GM11168 (cell line): Measurements from ENCODE around the gene CDKN2A.

ENCODE experiments used
- in situ Hi-C: fragments of 300-500 bp; cut with MboI; formaldehyde crosslinking; loops from one replicate; pipeline ENCODE4 v1.12.0; 2022; ENCODE audit warnings: low sequenced_read_pairs; ENCODE audit not compliant: unreplicated experiment

CDKN2A gene

DNA sequence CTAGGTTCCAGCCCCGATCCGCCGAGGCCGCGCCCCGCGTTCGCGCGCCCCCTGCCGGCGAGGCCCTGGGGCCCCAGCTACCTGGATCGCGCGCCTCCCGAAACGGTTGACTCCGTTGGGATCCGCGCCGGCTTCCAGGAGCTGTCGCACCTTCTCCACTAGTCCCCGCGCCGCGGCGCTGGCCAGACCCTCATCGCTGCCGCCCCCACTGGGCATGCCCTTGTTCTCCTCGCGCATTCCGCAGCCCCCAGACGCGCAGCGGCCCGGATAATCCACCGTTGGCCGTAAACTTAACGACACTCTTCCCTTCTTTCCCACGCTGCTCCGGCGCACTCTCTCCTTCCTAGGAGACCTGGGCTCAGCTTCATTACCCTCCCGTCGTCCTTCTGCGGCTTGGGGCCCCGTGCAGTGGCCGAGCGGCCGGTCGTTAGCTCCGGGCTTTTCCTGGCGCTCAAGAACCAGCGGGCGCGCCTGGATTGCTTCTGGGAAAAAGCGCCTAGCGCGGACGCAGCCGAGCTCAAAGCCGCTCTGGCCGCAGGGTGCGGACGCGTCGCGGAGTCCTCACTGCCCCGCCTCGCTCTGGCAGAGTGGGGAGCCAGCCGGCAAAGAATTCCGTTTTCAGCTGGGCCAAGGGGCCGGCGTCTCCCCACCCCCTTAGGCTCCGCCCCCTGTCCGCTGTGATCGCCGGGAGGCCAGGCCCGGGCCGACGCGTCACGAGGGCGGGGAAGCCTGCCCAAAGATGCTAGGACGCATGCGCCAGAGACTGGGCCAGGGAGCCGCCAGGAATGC is 14.7 kb upstream of the CDKN2A start, which contains the start of gene CDKN2B:
Gene CDKN2B (minus strand): TSS at position 589 of the 789 bp plus-strand sequence. CDS start 352 bp downstream, at position 237.
- in situ Hi-C loops: loop anchor here (25.0 kb wide), 1 partner anchor 197 kb away; the partner anchor contains the start of gene MTAP

DNA sequence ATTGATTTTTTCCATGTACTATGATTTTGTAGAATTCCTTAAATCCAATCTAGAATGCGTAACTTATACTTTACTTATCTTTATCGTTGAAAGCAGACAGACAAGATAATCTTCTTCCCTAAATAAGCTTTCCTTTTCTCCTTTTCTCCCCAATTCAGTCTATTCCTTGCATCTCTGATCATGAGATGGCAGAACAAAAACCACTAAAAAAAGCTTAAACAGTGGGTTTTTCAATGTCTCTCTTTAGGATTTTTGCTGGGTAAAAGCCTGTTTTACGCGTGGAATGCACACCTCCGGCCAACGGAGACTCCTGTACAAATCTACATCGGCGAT is 14.2 kb upstream of the CDKN2A start:
- in situ Hi-C loops: loop anchor here (25.0 kb wide), 1 partner anchor 196 kb away; the partner anchor contains the start of gene MTAP

DNA sequence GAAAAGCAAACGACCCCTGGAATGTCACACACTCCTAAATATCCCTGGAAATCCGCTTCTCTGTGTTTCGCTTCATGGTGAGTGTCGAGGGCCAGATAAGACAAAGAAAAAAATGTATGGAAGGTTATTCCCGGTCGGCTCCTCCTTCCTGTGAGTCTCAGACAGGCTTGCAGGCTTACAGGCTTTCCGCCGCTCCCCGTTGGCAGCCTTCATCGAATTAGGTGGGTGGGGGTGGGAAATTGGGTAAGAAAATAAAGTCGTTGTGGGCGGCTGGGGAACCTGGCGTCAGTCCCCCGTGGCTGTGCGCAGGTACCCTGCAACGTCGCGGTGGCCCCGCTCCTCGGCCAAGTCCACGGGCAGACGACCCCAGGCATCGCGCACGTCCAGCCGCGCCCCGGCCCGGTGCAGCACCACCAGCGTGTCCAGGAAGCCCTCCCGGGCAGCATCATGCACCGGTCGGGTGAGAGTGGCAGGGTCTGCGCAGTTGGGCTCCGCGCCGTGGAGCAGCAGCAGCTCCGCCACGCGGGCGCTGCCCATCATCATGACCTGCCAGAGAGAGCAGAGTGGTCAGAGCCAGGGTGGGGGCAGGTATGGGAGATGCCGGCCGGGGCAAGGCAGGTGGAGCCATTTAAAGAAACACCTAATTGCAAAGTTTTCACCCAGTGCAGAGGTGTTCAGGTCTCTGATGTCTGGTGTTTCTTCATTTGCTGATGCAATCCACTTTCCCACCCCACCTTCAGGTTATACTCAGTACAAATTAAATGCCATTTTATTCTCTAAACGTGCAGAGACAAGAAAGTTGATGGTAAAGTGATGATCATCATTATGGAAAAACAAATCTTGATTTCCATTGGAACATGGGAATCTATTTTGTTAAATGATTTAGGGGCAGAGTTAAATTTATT is 11.8 kb upstream of the CDKN2A start:
- in situ Hi-C loops: loop anchor here (25.0 kb wide), 1 partner anchor 194 kb away; the partner anchor contains the start of gene MTAP

DNA sequence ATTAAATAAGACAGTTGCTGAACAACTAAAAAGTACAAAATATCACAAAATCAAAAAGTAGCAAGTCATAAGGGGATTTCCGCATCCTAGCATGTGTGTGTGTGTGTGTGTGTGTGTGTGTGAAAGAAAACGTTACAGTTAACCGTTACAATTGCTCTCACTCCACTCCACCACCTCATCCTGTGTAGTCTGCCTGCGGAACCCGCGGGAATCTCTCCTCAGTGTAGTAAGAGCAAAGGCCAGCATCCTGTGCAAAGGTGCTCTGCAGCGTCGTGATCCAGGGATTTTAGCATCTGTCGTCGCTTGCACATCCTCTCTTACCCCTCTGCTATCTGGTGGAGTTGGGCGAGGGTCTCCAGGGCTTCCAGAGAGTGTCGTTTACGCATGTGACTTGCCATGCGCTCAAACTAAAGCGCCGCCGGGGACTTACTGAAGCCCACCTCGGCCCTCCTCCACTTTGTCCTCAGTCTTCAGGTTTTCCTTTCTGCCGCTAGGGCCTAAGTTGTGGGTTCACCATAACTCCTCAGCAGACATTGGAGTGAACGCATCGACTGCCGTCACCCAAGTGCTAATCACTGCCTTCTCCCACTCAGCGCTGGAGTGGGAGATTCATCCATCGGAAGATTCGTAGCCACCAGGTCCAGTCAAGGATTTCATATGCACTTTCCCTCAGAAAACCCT is 11.0 kb upstream of the CDKN2A start:
- in situ Hi-C loops: loop anchor here (25.0 kb wide), 1 partner anchor 193 kb away; the partner anchor contains the start of gene MTAP

DNA sequence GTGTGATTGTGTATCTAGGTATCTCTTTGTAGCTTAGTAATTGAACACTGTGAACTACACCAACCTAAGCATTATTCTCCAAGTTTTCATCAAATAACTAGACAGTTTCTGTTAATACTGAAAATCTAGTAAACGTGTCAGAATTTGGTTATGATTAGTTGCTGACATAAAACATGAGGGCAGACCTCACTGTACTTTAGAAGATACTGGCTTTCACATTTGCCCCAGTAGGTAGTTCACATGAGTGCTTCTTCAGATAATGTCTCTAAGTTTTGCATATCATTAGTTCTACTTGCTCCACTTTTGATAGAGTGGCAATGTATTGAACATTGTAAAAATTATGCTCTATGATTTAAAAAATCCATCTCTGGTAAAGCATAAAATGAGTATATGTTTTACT is 7.8 kb upstream of the CDKN2A start:
- in situ Hi-C loops: loop anchor here (25.0 kb wide), 1 partner anchor 190 kb away; the partner anchor contains the start of gene MTAP

DNA sequence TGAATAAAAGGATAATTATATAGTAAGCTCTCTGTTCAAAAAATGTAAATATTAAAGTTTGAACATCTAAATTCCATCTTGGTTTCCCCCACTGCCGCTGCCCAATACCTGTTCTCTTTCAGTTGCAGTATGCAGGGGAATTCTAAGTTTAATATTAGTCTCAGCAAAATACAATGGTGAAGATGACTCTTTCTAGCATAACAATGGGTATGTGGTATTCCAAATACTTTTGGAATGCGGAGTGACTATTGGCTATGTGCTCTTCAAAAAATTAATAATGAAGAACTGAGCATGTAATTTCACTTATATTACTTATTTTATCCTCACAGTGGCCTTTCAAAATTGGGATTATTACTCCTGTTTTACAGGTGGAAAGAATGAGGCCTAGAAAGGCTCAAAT is 3.8 kb upstream of the CDKN2A start:
- in situ Hi-C loops: no loop called here

DNA sequence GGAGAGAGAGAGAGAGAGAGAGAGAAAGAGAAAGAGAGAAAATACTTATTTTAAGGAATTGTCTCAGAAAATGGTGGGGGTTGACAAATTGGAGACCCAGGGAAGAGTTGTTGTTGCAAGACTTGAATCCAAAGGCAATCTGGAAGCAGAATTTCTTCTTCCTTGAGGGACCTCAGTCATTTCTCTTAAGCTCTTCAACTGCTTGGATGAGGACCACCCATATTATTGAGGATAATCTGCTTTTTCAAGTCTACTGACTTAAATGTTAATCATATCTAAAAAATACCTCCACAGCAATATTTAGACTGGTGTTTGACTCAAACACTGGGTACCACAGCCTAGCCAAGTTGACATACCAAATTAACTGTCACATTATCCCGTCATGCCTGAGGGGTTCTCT is 3.3 kb upstream of the CDKN2A start:
- in situ Hi-C loops: no loop called here

DNA sequence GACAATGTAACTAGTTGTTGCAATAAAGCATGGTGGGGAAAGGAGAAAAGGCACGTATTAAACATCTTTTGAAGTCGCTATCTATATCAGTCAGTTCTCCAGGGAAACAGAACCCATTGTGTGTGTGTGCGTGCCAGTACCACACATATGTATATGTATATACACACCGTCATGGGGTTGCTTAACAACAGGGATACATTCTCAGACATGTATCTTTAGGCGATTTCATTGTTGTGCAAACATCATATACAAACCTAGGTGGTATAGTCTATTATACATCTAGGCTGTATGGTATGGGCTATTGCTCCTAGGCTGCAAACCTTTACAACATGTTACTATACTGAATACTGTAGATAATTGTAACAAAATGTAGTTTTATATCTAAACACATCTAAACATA is 2.7 kb upstream of the CDKN2A start:
- in situ Hi-C loops: no loop called here

DNA sequence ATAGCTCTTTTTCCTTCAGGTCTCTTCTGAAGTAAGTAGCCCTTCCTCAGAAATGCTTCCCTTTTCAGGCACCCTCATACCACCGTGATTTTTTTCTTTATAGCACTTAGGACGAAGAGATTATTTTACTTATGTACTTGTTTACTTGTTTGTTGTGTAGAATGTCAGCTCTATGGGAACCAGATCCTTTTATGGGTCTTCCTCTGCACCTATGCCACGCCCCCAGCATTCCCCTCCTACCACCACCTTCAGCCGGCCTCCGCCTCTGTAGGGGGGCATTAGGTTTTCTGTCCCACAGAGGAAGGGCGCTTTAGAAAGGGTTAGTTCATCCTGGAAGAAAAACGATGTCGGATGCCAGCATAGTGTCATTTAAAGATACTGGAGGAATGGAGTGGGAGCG is 2.2 kb upstream of the CDKN2A start:
- in situ Hi-C loops: no loop called here

DNA sequence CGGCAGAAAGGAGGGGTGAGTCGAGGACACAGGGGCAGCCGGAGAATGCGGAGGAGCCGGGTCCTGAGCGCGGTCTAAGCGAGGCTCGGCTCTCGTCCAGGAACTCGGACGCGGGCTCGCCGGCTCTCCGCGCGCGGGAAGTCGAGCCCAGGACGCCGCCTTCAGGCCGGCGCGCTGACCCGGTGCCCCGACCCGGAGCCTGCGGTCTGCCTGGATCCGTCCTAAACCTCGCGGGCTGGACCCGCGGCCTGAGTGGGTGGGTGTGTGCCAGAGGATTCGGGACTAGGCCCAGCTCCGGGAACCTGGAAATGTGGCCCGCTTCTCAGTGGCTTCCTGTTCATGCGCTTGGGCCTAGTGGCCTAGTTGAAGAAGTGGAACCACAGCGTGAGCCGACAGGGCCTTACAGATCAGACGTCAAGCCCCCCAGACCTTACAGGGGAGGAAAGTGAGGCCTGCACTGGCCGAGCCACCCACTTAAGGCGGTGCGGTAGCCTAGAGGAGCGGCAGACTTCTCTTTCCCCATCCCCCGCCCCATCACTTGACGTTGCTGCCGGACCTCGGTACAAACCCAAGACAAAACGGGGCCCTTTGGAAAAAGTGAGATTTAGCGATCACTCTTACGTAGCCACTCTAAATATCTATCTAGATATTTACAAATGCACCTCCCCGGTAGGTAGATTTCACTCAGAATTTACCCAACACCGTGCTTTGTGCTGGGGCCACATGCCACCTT is 1.6 kb upstream of the CDKN2A start:
- in situ Hi-C loops: no loop called here

DNA sequence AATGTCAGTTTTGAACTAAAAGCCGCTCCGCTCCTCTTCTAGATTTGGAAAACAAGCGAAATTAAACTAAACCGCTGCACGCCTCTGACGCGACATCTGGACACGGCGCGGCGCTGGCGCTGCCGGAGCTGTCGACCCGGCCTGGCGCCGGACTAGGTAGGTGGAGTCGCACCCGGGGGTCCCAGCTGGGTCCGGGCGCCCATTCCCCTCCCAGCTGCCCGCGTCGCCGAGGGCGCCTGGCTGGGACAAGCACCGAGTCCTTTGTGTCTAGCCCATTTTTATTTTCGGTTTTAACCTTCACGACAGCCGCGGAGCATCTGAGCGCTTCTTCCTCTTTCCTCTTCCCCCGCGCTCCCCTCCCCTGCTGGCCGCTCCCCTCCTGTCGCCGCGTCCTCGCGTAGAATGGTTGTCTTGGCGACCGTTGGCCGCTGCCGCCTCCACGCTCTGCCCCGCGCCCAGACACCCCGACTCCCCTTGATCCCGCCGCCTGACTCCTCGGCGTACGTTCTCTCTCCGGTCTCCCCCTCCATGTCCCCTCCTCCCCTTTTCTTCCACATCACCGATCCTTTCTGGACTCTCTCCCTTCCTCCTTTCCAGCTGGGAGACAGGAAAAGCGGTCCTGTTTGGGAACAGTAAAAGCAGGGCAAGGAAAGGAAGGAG is 944 bp upstream of the CDKN2A start:
- in situ Hi-C loops: no loop called here

DNA sequence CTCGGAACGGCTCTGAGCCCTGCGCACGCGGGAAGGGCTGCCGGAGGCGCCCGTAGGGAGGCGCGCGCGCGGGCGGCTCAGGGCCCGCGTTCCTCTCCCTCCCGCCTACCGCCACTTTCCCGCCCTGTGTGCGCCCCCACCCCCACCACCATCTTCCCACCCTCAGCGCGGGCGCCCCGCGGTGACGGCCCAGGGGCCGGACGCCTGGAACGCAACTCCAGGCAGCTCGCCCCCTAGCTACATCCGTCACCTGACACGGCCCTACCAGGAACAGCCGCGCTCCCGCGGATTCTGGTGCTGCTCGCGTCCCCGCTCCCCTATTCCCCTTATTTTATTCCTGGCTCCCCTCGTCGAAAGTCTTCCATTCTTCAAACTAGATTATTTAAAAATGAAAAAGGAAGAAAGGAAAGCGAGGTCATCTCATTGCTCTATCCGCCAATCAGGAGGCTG is 389 bp upstream of the CDKN2A start, which contains the start of gene CDKN2B-AS1:
Gene CDKN2B-AS1 (plus strand): TSS at position 236 of the 450 bp plus-strand sequence.
- in situ Hi-C loops: no loop called here

DNA sequence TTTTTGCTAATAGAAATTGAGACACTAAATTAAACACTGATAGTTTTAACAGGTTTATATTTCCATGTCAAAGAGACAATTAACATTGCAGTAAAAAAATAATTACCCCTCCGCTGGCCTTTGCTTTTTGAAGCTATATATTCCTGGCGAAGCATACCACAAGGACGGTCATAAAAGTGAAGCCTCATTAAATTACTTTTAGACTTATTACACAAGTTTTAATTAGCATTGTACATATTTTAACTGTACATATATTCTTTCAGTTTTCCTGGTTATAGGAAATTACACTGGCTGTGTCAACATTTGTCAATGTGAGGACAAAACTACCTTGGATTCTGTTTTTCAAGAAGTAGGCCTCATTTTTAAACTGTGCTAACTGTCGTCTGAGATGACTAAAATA is 1.2 kb downstream of the CDKN2A start:
- in situ Hi-C loops: no loop called here

DNA sequence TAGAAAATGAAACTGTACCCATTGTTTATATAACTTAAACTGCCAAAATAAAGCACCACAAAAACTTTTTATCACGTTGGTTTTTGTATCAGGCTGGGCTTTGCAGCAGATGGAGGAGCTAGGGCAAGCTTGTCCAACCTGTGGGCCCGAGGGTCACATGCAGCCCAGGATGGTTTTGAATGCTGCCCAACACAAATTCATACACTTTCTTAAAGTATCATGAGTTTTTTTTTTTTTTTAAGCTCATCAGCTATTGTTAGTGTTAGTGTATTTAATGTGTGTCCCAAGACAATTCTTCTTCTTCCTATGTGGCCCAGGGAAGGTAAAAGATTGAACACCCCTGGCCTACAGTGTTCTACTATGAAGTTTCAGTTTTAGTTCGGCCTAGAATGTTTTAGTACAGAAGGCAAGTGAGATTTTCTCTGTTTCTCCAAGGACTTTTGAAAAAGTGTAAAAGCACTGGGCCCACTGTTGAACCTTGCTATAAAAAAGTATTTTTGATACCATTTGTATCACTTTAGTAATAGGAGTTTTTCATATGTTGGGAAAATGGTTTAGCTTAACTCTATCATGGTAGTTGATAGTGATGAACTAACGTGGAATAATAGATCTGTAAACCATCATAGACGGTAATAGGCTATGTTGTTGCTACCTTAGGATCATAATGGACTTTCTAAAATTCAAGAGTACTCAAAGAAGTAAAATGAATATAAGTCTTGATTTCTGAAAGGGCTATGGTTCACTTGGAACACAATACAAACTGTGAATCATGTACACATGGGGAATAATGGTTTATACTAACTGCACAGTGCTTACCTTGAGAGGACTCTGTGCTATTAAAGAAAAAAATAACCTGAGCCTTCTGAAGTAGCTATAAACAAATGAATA is 2.9 kb downstream of the CDKN2A start:
- in situ Hi-C loops: no loop called here

DNA sequence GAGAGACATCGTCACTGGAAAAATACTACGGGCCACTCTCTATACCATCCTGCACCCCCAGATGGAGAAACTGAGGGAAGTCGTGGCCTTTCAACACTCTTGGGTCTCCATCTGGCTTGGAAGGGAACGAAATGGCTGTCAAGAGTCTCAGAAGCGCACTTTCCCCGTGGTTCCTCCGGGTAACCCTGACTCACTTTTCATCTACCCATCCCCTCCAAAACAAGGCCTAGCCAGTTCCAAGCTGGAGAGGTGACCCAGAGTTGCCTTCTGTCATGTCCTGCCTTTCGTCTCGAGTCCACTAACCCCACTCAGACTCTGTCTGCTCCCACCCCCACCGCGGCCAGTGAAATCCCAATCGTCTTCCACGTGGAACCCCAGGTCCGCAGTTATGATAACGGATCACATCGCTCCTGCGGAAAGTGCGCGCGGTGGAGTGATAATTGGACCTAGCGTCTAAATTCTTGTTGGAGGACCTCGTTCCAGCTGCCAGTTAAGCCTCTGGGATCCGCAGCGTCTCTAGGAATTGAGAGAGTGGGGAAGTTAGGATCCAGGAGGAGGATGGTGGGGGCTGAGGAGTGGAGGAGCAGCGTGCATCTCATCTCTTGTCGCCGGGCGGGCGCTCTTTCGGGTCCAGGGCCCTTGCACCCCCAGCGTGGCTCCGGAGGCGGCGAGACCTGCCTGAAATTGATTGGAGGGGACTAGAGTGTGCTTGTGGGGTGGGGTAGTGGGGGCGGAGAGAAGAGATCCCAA is 4.6 kb downstream of the CDKN2A start:
- in situ Hi-C loops: no loop called here

DNA sequence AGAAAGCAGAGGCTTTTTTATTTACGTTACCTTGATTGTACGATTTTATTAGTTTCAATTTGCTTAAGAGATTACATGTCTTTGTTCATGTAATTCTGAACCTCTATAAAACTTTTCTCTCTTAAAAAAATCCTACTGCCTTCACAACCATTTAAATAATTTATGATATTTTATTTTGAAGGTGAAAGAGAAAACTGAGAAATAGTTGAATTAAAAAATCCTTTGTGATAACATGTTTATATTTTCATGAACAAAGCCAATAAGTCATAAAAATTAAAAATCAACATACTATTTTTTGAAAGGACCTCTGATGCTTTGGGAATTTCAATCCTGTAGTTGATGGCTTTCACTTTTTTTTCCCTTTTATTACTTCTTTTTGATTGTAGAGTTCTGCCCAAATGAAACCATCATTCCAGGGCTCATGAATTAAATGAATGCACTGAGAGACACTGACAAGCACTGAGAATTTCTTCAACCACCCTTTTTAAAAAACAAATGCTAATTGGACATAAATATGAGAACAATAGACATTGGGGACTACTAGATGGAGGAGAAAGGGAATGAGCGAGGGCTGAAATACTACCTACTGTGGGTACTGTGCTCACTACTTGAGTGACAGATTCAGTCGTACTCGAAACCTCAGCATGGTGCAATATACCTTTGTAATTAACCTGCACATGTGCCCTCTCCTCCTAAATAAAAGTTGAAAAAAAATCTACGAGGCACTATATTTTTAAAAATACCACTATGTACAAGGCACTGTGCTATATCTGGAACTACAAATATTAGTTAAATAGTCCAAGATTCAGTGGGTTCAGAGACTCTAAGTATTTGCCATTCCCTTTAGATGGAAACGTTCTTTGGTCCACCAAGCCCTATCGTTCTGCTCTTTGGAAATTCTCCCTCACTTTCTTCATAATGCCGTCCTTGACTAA is 5.9 kb downstream of the CDKN2A start:
- in situ Hi-C loops: no loop called here
